HG03039 (cell line): ENCODE data around the gene CDNF.
A peak's percentile ranks its signal among the peaks of the same experiment; 100 is the strongest.
"Not testable (repeated sequence)": the region's sequence is repeated elsewhere in the genome, so short reads cannot be mapped to it uniquely, and the experiment has no call there.

ENCODE experiments used
- ATAC-seq: cut with Tn5 transposase; IDR thresholded peaks from one replicate; pipeline ENCODE4 v1.9.1; 2021; ENCODE audit warnings: mild to moderate bottlenecking, moderate library complexity; ENCODE audit not compliant: unreplicated experiment

Gene CDNF

DNA sequence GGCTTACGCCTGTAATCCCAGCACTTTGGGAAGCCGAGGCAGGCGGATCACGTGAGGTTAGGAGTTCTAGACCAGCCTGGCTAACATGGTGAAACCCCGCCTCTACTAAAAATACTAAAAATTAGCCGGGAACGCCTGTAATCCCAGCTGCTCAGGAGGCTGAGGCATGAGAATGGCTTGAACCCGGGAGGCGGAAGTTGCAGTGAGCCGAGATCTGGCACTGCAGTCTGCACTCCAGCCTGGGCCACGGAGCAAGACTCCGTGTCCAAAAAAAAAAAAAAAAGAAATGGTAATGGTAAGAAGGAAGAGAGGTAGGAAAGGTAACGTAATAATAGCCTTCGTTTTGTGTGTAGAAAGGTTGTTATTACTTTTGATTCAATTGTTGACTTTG, 1.5 kb upstream of the CDNF start:
- no peak for ATAC-seq

DNA sequence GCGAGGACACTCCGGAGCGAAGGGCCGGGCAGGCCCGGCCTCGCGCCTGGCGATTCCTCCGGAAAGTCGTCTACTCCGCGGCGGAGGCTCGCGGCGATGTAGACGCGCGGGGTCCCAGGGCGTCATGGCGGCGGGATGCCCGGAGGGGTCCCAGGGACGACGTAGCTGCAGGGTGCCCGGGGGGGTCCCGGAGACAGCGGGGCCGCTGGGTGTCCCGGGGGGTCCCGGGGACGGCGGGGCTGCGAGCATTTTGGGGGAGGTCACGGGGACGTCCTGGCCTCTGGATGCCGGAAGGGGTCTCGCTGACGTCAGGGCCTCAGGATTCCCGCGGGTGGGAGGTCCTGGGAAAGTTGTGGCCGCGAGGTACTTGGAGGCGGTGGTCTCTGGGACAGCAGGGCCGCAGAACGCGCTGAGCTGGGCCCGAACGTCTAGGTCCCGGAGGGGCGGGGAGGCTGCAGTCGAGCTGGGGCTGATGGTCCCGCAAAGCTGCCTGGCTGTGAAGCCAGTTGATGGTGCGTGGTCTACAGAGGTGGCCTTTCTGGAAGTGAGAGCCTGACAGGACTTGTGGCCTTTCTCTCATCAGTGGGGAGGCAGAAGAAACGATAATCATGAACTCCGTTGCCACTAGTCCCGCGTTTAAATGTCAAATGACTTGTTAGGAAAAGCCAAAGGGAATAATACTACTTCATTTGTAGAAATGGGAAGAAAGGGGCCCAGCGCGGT, 906 bp upstream of the CDNF start:
- peak; percentile 0 for ATAC-seq

DNA sequence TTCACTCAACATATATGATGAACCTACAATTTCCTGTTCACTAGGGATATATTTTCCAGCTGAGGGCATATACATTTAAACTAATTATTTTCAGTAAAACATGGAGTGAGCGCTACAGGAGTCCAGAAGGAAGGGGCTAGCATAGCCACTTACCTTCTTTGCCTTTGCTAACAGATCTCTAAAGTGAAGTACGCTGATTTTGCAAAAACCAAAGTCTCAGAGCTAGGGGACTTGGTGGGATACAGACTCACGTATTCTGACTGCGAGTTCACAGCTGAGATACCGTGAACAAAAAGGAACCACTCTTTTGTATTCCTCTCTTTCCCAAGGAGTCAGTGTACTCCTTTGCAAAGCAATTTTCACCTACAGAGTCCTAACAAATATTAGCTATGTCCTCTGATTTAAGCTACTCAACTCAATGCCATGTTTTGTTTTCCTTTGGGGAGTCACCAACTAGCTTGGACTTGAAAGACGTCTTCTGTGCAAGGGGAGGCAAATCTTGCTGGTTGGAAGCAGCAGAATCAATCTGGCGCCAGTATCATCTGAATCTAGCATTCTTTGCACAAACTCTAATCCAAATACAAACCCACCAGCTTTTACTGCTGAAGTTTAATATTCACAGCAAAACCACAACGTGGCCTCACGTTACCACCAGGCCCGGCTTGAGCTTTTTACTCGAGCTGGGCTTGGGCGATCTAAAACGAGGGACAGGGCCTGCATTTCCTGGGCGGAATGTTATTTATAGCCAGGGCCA, 657 bp downstream of the CDNF start:
- no peak for ATAC-seq

DNA sequence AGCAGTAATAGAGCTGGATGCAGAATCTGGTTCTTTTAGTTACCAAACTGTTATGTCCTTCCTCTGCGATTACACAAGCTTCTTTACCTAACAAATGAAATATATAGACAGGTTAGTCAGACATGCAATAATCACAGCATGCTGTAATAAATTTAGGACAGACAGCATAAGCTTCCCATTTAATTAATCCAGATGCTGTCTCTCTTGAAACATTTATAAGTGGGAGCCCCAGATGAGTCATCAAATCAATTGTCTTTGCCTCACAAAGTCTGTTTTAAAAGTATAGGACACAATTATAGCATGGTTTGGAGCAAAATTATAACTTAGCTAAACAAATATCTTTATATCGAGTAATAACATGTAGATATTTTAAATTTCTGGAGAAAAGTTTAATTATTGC, 1.6 kb downstream of the CDNF start:
- ATAC-seq, result no peak

DNA sequence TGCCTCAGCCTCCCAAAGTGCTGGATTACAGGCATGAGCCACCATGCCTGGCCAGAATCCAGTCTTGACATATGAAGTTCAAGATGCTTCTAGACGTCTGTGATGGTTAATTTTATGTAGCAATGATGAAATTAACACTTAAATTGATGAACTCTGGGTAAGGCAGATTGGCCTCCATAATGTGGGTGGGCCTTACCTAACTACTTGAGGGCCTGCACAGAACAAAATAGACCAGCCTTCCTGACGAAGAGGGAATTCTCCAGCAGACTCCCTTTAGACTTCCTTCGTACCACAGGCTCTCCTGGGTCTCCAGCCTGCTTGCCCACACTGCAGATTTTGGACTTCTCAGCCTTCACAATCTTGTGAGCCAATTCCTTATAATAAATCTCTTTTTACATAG, 4.7 kb downstream of the CDNF start:
- no peak for ATAC-seq

DNA sequence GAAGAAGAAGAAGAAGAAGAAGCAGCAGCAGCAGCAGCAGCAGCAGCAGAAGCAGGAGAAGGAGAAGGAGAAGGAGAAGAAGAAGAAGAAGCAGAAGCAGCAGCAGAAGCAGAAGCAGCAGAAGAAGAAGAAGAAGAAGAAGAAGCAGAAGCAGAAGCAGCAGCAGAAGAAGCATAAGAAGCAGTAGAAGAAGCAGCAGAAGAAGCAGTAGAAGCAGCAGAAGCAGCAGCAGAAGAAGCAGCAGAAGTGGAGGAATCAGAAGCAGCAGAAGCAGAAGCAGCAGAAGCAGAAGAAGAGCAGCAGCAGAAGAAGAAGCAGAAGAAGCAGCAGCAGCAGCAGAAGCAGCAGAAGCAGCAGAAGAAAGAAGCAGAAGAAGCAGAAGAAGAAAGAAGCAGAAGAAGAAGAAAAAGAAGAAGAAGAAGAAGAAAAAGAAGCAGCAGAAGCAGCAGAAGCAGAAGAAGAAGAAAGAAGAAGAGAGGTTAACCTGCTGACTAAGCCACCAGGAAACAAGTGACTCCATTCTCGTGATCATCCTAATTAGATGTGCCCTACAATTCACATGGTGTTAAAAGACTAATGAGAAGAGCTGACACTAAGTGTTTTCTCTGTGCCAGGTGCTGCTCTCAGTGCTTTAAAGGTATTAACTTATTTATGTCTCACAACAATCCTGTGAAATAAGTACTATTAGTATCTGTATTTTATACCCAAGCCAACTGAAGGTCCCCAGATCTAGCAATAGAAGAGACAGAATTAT, 11.6 kb downstream of the CDNF start:
- no peak for ATAC-seq

DNA sequence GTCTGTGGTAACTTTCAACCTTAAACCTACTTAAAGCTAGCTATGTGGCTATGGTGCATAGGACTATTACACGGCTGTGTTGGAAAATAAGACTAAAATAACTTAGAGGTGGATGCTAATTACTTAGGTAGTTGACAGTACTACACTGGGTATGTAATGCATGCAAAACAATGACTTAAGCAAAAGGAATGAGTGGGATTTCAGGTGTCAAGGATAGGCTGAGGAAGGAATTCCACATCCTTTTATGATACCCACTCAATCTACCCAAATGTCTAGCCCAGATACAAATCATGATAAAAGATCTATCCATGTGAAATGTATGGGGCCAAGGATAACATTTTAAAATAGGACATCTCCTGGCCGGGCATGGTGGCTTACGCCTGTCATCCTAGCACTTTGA, 13.9 kb downstream of the CDNF start:
- ATAC-seq, result no peak

DNA sequence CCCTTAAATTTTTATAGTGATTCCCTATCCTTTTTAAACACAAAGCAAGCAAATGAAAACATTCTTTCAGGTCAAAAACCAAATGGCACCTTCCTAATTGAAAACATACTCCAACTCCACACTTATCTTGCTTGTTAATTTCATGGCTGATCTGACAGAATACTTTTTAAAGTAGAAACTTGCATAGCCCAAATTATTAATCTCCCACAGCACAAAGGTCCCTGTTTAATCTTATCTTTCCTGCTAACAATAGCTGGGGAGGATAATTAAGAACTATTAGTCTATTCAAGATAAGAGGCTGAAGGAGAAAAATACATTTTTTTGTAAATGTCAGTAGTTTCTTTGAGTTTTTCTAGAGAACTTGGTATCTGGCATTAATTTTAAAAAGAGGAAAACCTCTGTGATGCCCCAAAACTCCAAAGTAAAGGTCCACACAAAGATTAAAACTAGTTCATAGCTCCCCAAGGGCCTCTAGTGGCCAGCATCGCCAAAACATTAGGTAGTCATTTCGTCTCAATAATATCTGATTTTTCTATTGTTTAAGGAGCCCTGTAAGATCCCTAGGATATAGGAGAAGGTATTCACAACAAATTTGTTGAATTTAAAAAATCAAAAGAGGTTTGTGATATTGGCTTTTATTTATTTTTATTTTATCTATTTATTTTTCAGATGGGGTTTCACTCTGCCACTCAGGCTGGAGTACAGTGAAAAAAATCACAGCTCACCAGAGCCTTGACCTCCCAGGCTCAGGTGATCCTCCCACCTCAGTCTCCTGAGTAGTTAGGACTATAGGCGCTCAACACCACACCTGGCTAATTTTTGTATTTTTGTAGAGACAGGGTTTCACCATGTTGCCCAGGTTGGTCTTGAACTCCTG, 14.7 kb downstream of the CDNF start:
- ATAC-seq, result no peak

DNA sequence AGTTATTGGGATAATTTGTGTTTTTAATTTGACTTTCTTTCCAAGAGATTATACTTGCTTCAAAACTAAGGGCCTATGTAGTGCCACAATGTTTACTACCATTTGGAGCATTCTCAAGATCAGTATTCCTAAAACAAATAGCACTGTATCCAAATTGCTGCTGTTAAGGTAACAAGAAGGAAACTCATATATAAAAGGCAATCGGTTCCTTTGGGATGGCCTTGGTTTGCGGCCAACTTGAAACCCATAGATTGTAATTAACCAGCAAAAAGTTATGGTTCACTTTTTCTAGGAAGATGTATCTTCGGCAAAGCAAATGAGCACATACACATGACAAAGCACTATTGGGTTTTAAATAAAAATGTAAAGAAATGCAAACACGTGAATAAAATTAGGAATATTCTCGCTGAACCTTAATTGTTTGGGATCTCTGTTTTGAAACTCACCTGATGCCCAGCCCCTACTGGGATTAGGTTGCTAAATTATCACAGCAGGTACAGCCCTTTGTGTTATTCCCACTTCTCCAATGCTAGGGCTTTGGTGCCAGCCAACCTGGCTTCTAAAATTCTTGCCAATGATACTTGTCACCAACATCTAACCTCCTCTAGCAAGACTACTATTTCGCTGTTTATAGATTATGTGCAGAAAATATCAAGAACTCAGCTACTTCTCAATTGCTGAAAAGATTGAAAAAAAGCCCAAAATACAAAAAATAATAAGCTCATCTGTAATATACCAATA, 16.0 kb downstream of the CDNF start:
- no peak for ATAC-seq

DNA sequence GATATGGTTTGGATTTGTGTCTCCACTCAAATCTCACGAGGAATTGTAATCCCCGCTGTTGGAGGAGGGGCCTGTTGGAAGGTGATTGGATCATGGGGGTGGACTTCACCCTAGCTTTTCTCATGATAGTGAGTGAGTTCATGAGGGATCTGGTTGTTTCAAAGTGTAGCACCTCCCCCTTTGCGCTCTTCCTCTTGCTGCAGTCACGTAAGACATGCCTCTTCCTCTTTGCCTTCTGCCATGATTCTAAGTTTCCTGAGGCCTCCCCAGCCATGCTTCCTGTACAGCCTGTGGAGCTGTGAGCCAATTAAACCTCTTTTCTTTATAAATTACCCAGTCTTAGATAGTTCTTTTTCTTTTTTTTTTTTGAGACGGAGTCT, 17.1 kb downstream of the CDNF start:
- no peak for ATAC-seq

DNA sequence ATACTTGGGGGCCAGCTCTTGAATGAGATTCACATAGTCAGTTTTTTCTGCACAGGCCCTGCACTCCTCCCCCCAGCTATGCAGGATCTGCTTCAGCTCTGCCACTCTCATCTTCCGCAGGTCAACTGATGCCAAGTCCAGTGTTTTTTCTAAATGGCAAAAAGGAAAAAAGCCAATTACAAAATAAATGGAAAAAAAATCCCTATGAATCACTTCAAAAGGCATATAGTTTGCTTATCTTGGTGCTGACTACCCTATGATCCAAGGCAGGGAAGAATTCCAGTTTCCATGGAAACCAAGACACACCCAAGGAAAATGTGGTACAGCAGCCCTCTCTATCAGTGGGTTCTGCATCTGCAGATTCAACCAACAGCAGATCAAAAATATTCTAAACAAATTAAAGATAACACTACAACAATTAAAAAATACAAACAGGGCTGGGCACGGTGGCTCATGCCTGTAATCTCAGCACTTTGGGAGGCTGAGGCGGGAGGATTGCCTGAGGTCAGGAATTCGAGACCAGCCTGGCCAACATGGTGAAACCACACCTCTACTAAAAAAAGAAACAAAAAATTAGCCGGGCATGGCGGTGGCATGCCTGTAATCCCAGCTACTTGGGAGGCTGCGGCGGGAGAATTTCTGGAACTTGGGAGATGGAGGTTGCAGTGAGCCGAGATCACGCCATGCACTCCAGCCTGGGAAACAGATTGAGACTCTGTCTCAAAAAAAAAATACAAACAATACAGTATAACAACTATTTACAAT, 17.6 kb downstream of the CDNF start:
- no peak for ATAC-seq

DNA sequence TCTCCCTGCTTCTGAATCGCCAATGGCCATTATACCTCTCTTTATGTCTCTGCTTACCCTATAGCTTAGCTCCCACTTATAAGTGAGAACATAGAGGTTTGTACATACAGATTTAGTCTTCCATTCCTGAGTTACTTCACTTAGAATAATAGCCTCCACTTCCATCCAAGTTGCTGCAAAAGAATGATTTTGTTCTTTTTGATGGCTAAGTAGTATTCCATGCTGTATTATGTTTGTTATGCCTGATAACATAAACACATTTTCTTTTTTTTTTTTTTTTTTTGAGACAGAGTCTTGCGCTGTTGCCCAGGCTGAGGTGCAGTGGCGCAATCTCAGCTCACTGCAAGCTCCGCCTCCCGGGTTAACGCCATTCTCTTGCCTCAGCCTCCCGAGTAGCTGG, 21.1 kb downstream of the CDNF start:
- not testable (repeated sequence) for ATAC-seq

DNA sequence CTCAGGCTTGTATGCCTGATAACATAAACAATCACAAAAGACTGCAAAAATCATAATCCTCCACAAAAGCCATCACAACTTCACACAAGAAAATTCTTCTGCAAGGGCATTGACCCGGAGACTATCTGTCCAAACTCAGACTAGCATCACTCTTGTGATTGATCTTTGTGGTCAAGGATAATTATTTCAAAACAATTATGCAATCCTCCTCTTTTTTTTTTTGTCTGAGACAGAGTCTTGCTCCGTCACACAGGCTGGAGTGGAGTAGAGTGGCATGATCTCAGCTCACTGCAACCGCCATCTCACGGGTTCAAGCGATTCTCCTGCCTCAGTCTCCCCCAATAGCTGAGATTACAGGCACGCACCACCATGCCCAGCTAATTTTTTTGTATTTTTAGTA, 22.2 kb downstream of the CDNF start:
- ATAC-seq, result no peak

DNA sequence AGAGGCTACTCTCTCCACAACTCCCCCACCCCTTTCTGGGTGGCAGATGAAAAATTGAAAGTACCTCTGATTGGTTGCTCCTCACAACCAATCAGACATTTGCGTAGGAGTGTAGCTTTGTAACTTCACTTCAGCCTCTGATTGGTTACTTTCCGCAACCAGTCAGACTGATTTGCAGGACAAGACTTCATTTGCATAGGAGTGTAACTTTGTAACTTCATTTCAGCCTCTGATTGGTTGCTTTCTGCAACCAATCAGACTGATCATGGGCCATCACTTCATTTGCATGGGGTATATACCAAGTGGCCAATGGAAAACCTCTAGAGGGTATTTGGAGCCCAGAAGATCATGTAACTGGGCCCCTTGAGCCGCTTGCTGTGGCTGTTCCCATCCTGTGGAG, 25.6 kb downstream of the CDNF start:
- ATAC-seq, result no peak

DNA sequence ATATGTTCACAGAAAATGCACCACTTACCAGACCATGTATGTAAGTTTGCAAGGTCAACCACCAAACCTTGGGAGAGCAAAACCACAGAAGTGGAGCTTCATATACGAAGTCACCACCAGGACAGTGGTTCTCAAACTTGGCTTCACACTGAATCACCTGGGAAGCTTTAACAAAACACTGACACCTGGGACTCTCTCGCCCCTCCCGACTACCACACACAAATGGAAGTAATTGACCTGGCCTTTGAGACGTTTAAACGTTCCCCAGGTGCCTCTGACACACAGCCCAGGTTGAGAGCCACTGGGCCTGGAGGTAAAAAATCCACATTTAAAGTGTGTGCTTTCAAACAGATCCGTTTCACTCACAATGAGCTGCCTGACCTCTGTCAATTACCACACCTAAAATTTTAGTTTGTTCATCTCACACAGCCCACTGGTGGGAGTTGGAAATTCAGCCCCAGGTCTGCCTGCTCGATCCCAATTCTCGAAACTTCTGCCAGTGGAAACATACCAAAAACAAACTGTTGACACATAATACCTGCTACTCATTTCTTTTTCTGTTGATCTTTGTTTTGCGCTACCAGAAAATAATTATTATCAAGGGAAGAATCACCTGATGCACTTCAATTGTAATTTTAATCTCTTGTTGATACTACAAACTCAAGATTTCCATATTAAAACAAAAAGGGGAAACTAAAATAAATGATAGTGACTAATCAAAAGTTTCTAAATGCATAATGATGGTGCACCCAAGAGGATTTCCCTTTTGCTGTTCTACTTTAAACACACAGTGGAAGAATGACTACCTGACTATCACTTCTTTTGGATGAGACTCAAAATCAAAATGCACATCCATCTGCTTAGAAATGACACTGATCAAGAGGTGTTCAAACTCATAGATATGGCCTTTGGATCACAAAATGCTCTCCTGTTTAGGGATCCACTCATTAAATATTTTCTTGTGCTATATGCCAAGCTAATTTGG, 26.6 kb downstream of the CDNF start:
- ATAC-seq, result no peak

DNA sequence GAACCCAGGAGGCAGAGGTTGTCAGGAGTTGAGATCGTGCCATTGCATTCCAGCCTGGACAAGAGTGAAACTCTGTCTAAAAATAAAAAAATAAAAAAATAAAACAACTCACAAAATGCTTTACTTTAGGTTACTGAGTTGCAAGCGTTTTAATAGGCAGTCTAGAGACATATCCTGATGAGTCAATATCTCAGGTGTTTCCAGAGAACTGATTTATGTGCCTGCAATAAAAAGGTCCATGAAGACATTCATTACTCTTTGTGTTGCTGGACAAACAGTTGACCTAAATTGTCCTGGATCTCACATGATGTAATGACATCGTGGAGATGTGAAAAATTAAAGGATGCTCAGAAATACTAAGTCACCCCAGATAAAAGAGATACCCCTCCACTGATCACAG, 31.5 kb downstream of the CDNF start:
- no peak for ATAC-seq

DNA sequence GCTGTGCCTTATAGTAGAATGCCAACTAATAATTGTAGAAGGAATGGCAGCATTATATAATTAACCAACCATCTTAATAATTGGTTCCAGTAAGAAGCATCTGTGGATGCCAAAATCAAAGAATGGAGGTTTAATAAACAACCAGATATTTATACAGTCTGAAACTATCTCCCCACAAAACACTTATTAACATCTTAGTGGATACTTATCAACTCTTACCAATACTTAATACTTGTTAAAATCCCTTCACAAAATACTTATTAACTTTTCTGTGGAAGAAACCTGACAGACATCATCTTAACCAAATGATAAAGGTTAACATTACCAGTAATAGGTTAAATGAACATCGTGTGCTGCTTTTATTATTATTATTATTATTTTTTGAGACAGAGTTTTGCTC, 34.0 kb downstream of the CDNF start:
- no peak for ATAC-seq

DNA sequence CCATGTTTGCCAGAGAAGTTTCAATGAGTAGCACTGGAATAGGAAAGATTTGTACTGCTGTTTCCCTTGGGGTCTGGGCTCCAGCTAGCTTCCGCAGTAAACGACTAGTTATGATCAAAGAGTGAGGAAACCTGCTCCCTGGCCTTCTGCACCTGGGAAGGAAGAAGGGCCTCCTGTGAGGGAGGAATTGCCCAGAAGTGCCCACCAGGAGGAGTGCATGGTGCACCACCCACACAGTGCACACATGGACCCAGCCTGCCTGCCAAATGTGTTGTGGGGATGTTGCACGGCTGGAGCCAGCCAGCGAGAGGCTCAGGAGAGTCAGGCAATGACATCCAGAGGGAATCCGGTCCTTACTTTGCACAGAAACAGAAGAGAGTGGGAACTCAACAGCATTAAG, 36.1 kb downstream of the CDNF start:
- no peak for ATAC-seq
